H1 (cell line): ENCODE measurements around the gene SPRR3. TPM values are rescaled to one million over a fixed set of nuclear protein-coding genes. Genes with fewer than 3 reads are reported as not detected.
A peak's percentile ranks its signal among the peaks of the same experiment; 100 is the strongest.

ENCODE experiments used
- CTCF ChIA-PET: fragments of 300-600 bp; sonication (Branson Sonifier 250); formaldehyde crosslinking; loops from one replicate; lab custom pipeline; 2021; ENCODE audit not compliant: partially characterized antibody; lab: Charles Lee
- POLR2A ChIA-PET: fragments of 300-600 bp; sonication (Branson Sonifier 250); formaldehyde crosslinking; loops from one replicate; lab custom pipeline; 2021; ENCODE audit warnings: inconsistent platforms; ENCODE audit not compliant: partially characterized antibody; lab: Charles Lee
- DNase-seq, 2 experiments: peaks; one replicate each; pipeline versions ENCODE4 v3.0.0 to v3.0.0-alpha.2; 2010 to 2022; ENCODE audit warnings: low spot score in 2 of 2, low read depth in 1 of 2, mixed read lengths in 1 of 2
- FAIRE-seq: peaks from 2 replicates; lab custom pipeline; 2011; peaks lifted over from hg19 to GRCh38; lab: Jason Lieb, UNC
- H2AFZ ChIP-seq: 2 replicates; pipeline ENCODE4 v1.8.1; 2012; ENCODE audit warnings: low read length, inconsistent platforms
- H2AK5ac ChIP-seq: 2 replicates; pipeline ENCODE4 v1.6.1; 2013; ENCODE audit warnings: low read depth, low read length
- H2BK120ac ChIP-seq: replicated peaks from 2 replicates; pipeline ENCODE3; 2013; ENCODE audit warnings: low read depth, low read length, inconsistent platforms
- H2BK12ac ChIP-seq: 2 replicates; pipeline ENCODE4 v1.6.1; 2013; ENCODE audit warnings: low read depth, low read length
- H2BK15ac ChIP-seq: 2 replicates; pipeline ENCODE4 v1.6.1; 2013; ENCODE audit warnings: low read length
- H2BK20ac ChIP-seq: 2 replicates; pipeline ENCODE4 v1.6.1; 2013; ENCODE audit warnings: low read length
- H2BK5ac ChIP-seq: 2 replicates; pipeline ENCODE4 v1.6.1; 2013; ENCODE audit warnings: low read depth, low read length
- H3K14ac ChIP-seq: 2 replicates; pipeline ENCODE4 v1.6.1; 2013; ENCODE audit warnings: inconsistent platforms; ENCODE audit not compliant: insufficient read length
- H3K18ac ChIP-seq: 2 replicates; pipeline ENCODE4 v1.6.1; 2013; ENCODE audit warnings: low read length; ENCODE audit errors: extremely low read depth
- H3K23ac ChIP-seq: 2 replicates; pipeline ENCODE4 v1.6.1; 2013; ENCODE audit warnings: inconsistent platforms; ENCODE audit not compliant: insufficient read length
- H3K23me2 ChIP-seq: 2 replicates; pipeline ENCODE4 v1.6.1; 2013; ENCODE audit warnings: low read depth, low read length
- H3K27ac ChIP-seq: 2 replicates; pipeline ENCODE4 v1.6.1; 2011; ENCODE audit warnings: low read depth, low read length, inconsistent platforms
- H3K27me3 ChIP-seq, 4 experiments: replicated peaks in 1 of 4; 1 replicate in 1 of 4; 2 replicates in 3 of 4; pipeline versions ENCODE4 v1.6.1 to v1.8.1; 2011 to 2013; ENCODE audit warnings: low read length in 3 of 4, mild to moderate bottlenecking in 3 of 4, inconsistent platforms in 2 of 4, mixed read lengths in 2 of 4, moderate library complexity in 1 of 4; ENCODE audit not compliant: control insufficient read depth in 3 of 4, insufficient read depth in 3 of 4; ENCODE audit errors: extremely low read depth in 1 of 4
- H3K36me3 ChIP-seq, 4 experiments: 2 replicates each; pipeline versions ENCODE4 v1.6.1 to v1.8.1; 2011 to 2013; ENCODE audit warnings: mild to moderate bottlenecking in 4 of 4, low read length in 3 of 4, moderate library complexity in 2 of 4, control low read depth in 1 of 4, inconsistent platforms in 1 of 4; ENCODE audit not compliant: insufficient read depth in 4 of 4, control insufficient read depth in 2 of 4
- H3K4ac ChIP-seq: replicated peaks from 2 replicates; pipeline ENCODE3; 2013; ENCODE audit warnings: low read length, low read depth, mixed read lengths, inconsistent platforms; ENCODE audit not compliant: insufficient read length
- H3K4me1 ChIP-seq, 4 experiments: replicated peaks in 1 of 4; 1 replicate in 1 of 4; 2 replicates in 3 of 4; pipeline versions ENCODE4 v1.6.1 to v1.8.1; 2011 to 2013; ENCODE audit warnings: low read length in 3 of 4, inconsistent platforms in 2 of 4, mixed read lengths in 1 of 4; ENCODE audit not compliant: insufficient read depth in 4 of 4, control insufficient read depth in 3 of 4
- H3K4me2 ChIP-seq, 2 experiments: 2 replicates each; pipeline versions ENCODE4 v1.6.1 to v1.8.1; 2011 to 2013; ENCODE audit warnings: low read depth in 2 of 2, low read length in 2 of 2, control low read depth in 1 of 2, inconsistent platforms in 1 of 2, mild to moderate bottlenecking in 1 of 2; ENCODE audit not compliant: insufficient read depth in 1 of 2
- H3K4me3 ChIP-seq, 4 experiments: fragments of 200-600, 300-600 bp in 1 of 4; sonication (generic), shearing (Covaris generic), sonication (Bioruptor Twin) in 1 of 4; 2 replicates each; pipeline versions ENCODE4 v1.5.1 to v1.8.1; 2011 to 2016; ENCODE audit warnings: low read length in 4 of 4, low read depth in 3 of 4, control low read depth in 2 of 4, inconsistent platforms in 2 of 4, mild to moderate bottlenecking in 2 of 4, mixed read lengths in 1 of 4, moderate library complexity in 1 of 4; ENCODE audit not compliant: insufficient read depth in 2 of 4; ENCODE audit errors: extremely low read depth in 1 of 4
- H3K56ac ChIP-seq: replicated peaks from 2 replicates; pipeline ENCODE3; 2013; ENCODE audit warnings: low read depth, mild to moderate bottlenecking, mixed read lengths, low read length, inconsistent platforms; ENCODE audit not compliant: insufficient read length
- H3K79me1 ChIP-seq: 2 replicates; pipeline ENCODE4 v1.6.1; 2013; ENCODE audit warnings: low read depth, low read length, control low read depth
- H3K79me2 ChIP-seq, 2 experiments: 2 replicates each; pipeline versions ENCODE4 v1.6.1 to v1.8.1; 2012 to 2013; ENCODE audit warnings: low read length in 2 of 2, mild to moderate bottlenecking in 2 of 2, inconsistent platforms in 1 of 2; ENCODE audit not compliant: insufficient read depth in 2 of 2, control insufficient read depth in 1 of 2
- H3K9ac ChIP-seq, 4 experiments: replicated peaks in 1 of 4; 1 replicate in 1 of 4; 2 replicates in 3 of 4; pipeline versions ENCODE4 v1.6.1 to v1.8.1; 2011 to 2013; ENCODE audit warnings: low read depth in 3 of 4, low read length in 3 of 4, control low read depth in 2 of 4, mild to moderate bottlenecking in 2 of 4, moderate library complexity in 2 of 4, inconsistent platforms in 1 of 4; ENCODE audit errors: extremely low read depth in 1 of 4
- H3K9me3 ChIP-seq, 2 experiments: 2 replicates each; pipeline versions ENCODE4 v1.6.1 to v1.8.1; 2012 to 2013; ENCODE audit warnings: mild to moderate bottlenecking in 2 of 2, moderate library complexity in 2 of 2, control low read depth in 1 of 2, inconsistent platforms in 1 of 2, low read depth in 1 of 2, low read length in 1 of 2, mixed read lengths in 1 of 2; ENCODE audit not compliant: insufficient read depth in 2 of 2
- H4K20me1 ChIP-seq, 2 experiments: replicated peaks in 1 of 2; 2 replicates each; pipeline versions ENCODE3 to v1.8.1; 2011 to 2013; ENCODE audit warnings: inconsistent platforms in 2 of 2, low read length in 2 of 2, mild to moderate bottlenecking in 1 of 2; ENCODE audit not compliant: insufficient read depth in 2 of 2, control insufficient read depth in 1 of 2
- H4K5ac ChIP-seq: 2 replicates; pipeline ENCODE4 v1.6.1; 2013; ENCODE audit warnings: low read length, low read depth, mixed read lengths, inconsistent platforms; ENCODE audit not compliant: insufficient read length
- H4K8ac ChIP-seq: 2 replicates; pipeline ENCODE4 v1.8.0; 2013; ENCODE audit warnings: mild to moderate bottlenecking, moderate library complexity, low read length, inconsistent platforms; ENCODE audit not compliant: insufficient read depth; ENCODE audit errors: extremely low read depth
- H4K91ac ChIP-seq: replicated peaks from 2 replicates; pipeline ENCODE3; 2013; ENCODE audit warnings: low read length, mixed read lengths, inconsistent platforms; ENCODE audit not compliant: insufficient read length
- CTCF ChIP-seq, 3 experiments: IDR thresholded peaks; 1 replicate in 2 of 3; 2 replicates in 1 of 3; pipeline versions ENCODE4 v1.5.1 to v1.6.1; 2011; ENCODE audit warnings: low read length in 3 of 3, mild to moderate bottlenecking in 3 of 3, inconsistent platforms in 2 of 3, low read depth in 1 of 3, moderate library complexity in 1 of 3; ENCODE audit not compliant: insufficient read depth in 1 of 3; ENCODE audit errors: control extremely low read depth in 1 of 3
- RAD21 ChIP-seq, 2 experiments: IDR thresholded peaks in 1 of 2; conservative IDR thresholded peaks in 1 of 2; 2 replicates each; pipeline ENCODE4 v1.6.1; 2011; ENCODE audit warnings: low read depth in 2 of 2, low read length in 2 of 2, improper control_type of control experiment in 1 of 2, inconsistent platforms in 1 of 2, mild to moderate bottlenecking in 1 of 2, moderate library complexity in 1 of 2
- RBBP5 ChIP-seq: IDR thresholded peaks from 2 replicates; pipeline ENCODE4 v1.7.1; 2012; ENCODE audit warnings: low read depth, mild to moderate bottlenecking, inconsistent platforms, low read length, moderate library complexity, borderline replicate concordance
- WGBS, 2 experiments: shearing (Covaris generic) in 1 of 2; methylation state at CpG; one replicate each; pipeline versions ENCODE4 v1.1.6 to v1.1.7; 2013 to 2015; ENCODE audit warnings: low lambda C conversion rate in 2 of 2, mixed read lengths in 2 of 2, inconsistent platforms in 1 of 2, low coverage in 1 of 2, missing lambda C conversion rate in 1 of 2; ENCODE audit not compliant: insufficient replicate concordance in 2 of 2, insufficient coverage in 1 of 2, insufficient read length in 1 of 2; ENCODE audit errors: extremely low coverage in 1 of 2, missing lambda C conversion rate in 1 of 2; 5-methylcytosine and 5-hydroxymethylcytosine counted together
- polyA plus RNA-seq, 7 experiments: library from polyadenylated mRNA; depleted of rRNA in 3 of 7; stranded (reverse) in 5 of 7; unstranded in 2 of 7; fragments of >200 nt in 5 of 7; fragments of 200-250 nt in 2 of 7; gene quantifications; 1 replicate in 5 of 7; 2 replicates in 1 of 7; 4 replicates in 1 of 7; pipeline versions ENCODE4 v1.2.1 to v1.2.3, GENCODE V29; 2011 to 2013; ENCODE audit warnings: missing spikeins in 2 of 7, mixed read lengths in 2 of 7
- total RNA-seq: library from RNA; stranded (reverse); fragmentation: NEBNext Ultra II Directional; extraction: Animal tissue kit (Norgen Biotek cat#: 25700); gene quantifications from 2 replicates; pipeline ENCODE4 v1.2.1, GENCODE V29; 2021

The SPRR3 gene
- total and polyA plus RNA-seq, 2 of the 8 experiments (the other 6 are each of a cell fraction or from before 2014, with no cell fraction given) = not detected

GRCh38 chr1:152960452-152961044 is 41.0 kb upstream of the SPRR3 start:
- no peaks in the 10 kb centered on the region for H4K20me1 ChIP-seq
- CTCF ChIA-PET = interaction anchor here (0.6 to 7.9 kb wide), 20 partner anchors 8 to 263 kb away, joined by 3 to 114 read pairs (median 3); partner anchors contain the start of gene SPRR2B
- H3K9me3 ChIP-seq = no peaks in the 10 kb centered on the region
- H3K27me3 ChIP-seq = no peaks in the 10 kb centered on the region
- H2BK5ac ChIP-seq = no peak overlapping the region
- H3K79me1 ChIP-seq = no peaks in the 10 kb centered on the region
- no peak overlapping the region for H4K5ac ChIP-seq
- TF ChIP-seq CTCF (IDR thresholded peaks at IDR 0.05; ENCODE audit: control extremely low read depth in 1 of 3, insufficient read depth in 1 of 3, low read depth in 1 of 3, low read length in 3 of 3) (peak; percentile 75 to 93 (median 84)), RBBP5 (no peak), RAD21 (IDR thresholded peaks at IDR 0.05 in 1 of 2, conservative IDR thresholded peaks at IDR 0.05 in 1 of 2; ENCODE audit: low read depth in 2 of 2, low read length in 2 of 2) (peak; percentile 85 to 90)
- 83% methylated on average over 10 of the region's 10 CpGs; no CpG with 5 or more reads in 1 of the 2 experiments for WGBS, 2 experiments
- H3K56ac ChIP-seq = no peak overlapping the region
- H4K91ac ChIP-seq = no peak overlapping the region
- H3K4me1 ChIP-seq = no peaks in the 10 kb centered on the region
- no peak overlapping the region for H3K9ac ChIP-seq
- no peaks in the 10 kb centered on the region for H3K79me2 ChIP-seq
- no peak overlapping the region for H4K8ac ChIP-seq
- peak in 1 of 2 experiments; percentile 68 for DNase-seq
- H3K27ac ChIP-seq = no peak overlapping the region
- H2AFZ ChIP-seq = no peak overlapping the region
- H2BK120ac ChIP-seq = peak overlapping the region; percentile 47
- no peak overlapping the region for H2BK20ac ChIP-seq
- no peak overlapping the region for H3K4me3 ChIP-seq
- no peak overlapping the region for H3K4ac ChIP-seq
- H3K4me2 ChIP-seq = no peak overlapping the region
- H2BK15ac ChIP-seq = no peak overlapping the region
- H3K14ac ChIP-seq = no peak overlapping the region
- H3K23ac ChIP-seq = no peak overlapping the region
- H2AK5ac ChIP-seq = no peak overlapping the region
- POLR2A ChIA-PET = no interaction called here
- H3K23me2 ChIP-seq = no peaks in the 10 kb centered on the region; the same call in 1 of the 2 replicates
- no peak for FAIRE-seq
- no peaks in the 10 kb centered on the region for H3K36me3 ChIP-seq
- no peak overlapping the region for H2BK12ac ChIP-seq
- no peak overlapping the region for H3K18ac ChIP-seq
